GM12878 (cell line): ENCODE measurements around the gene TBC1D30. TPM values are rescaled to one million over a fixed set of nuclear protein-coding genes. Genes with fewer than 3 reads are reported as not detected.
A peak's percentile ranks its signal among the peaks of the same experiment; 100 is the strongest.

Experiments used
- ATF7 ChIP-seq: fragments of 450-650 bp; IDR thresholded peaks from 2 replicates; pipeline ENCODE4 v1.6.1; 2016; ENCODE audit warnings: low read depth, mild to moderate bottlenecking
- CBFB ChIP-seq: IDR thresholded peaks from 2 replicates; pipeline ENCODE4 v1.6.1; 2016; ENCODE audit warnings: antibody characterized with exemption, low read depth
- CREB1 ChIP-seq: IDR thresholded peaks from 2 replicates; pipeline ENCODE4 v1.6.1; 2012; ENCODE audit warnings: low read depth, mild to moderate bottlenecking, inconsistent platforms
- DPF2 ChIP-seq: fragments of 450-650 bp; IDR thresholded peaks from 2 replicates; pipeline ENCODE4 v1.6.1; 2017; ENCODE audit warnings: mild to moderate bottlenecking
- GABPA ChIP-seq: IDR thresholded peaks from 2 replicates; pipeline ENCODE4 v1.6.1; 2014; ENCODE audit warnings: antibody characterized with exemption, low read depth, mild to moderate bottlenecking, inconsistent platforms
- HDAC2 ChIP-seq: fragments of 200-600 bp; sonication (generic); IDR thresholded peaks from 2 replicates; pipeline ENCODE4 v1.6.1; 2017
- IKZF2 ChIP-seq, 2 experiments: fragments of 450-650 bp; IDR thresholded peaks; 2 replicates each; pipeline ENCODE4 v1.6.1; 2017; ENCODE audit warnings: mild to moderate bottlenecking in 2 of 2, moderate library complexity in 2 of 2
- IRF4 ChIP-seq: IDR thresholded peaks from 2 replicates; pipeline ENCODE4 v1.6.1; 2011; ENCODE audit warnings: low read depth, low read length
- JUNB ChIP-seq: IDR thresholded peaks from 2 replicates; pipeline ENCODE4 v1.6.1; 2016; ENCODE audit warnings: antibody characterized with exemption, mild to moderate bottlenecking
- NR2C2 ChIP-seq: IDR thresholded peaks from 2 replicates; pipeline ENCODE4 v1.6.1; 2011; ENCODE audit warnings: borderline replicate concordance, low read depth; ENCODE audit not compliant: control insufficient read depth, insufficient read length
- PML ChIP-seq: IDR thresholded peaks from 2 replicates; pipeline ENCODE4 v1.6.1; 2012; ENCODE audit warnings: low read length, inconsistent platforms
- SIN3A ChIP-seq: IDR thresholded peaks from 2 replicates; pipeline ENCODE4 v1.6.1; 2012; ENCODE audit warnings: low read depth, low read length, improper control_type of control experiment
- TCF3 ChIP-seq: IDR thresholded peaks from 2 replicates; pipeline ENCODE4 v1.6.1; 2012; ENCODE audit warnings: low read depth, mild to moderate bottlenecking, low read length, borderline replicate concordance; ENCODE audit not compliant: insufficient read depth
- WRNIP1 ChIP-seq: IDR thresholded peaks from 2 replicates; pipeline ENCODE4 v1.6.1; 2011; ENCODE audit warnings: low read depth, low read length, improper control_type of control experiment, borderline replicate concordance
- YY1 ChIP-seq: IDR thresholded peaks from 2 replicates; pipeline ENCODE4 v1.6.1; 2011; ENCODE audit warnings: low read depth, mild to moderate bottlenecking, low read length
- ZBED1 ChIP-seq: IDR thresholded peaks from 2 replicates; pipeline ENCODE4 v1.6.1; 2016; ENCODE audit warnings: borderline replicate concordance
- polyA plus RNA-seq, 11 experiments: library from polyadenylated mRNA; depleted of rRNA in 4 of 11; unstranded in 6 of 11; stranded (reverse) in 5 of 11; fragments of >200 nt; fragmentation: Nextera tagmentation in 4 of 11; fragmentation: Illumina TruSeq in 1 of 11; extraction: Ambion mirVana in 4 of 11; extraction: Trizol in 1 of 11; gene quantifications; 1 replicate in 1 of 11; 2 replicates in 10 of 11; pipeline versions ENCODE4 v1.2.1 to v1.2.3, GENCODE V29; 2011 to 2016; ENCODE audit warnings: inconsistent platforms in 2 of 11, missing spikeins in 2 of 11, low read depth in 1 of 11
- total RNA-seq, 4 experiments: library from RNA; depleted of rRNA in 3 of 4; stranded (reverse); fragments of >200 nt in 3 of 4; fragmentation: Illumina TruSeq in 1 of 4; extraction: Trizol in 1 of 4; gene quantifications; 2 replicates each; pipeline versions ENCODE4 v1.2.1 to v1.2.3, GENCODE V29; 2013 to 2021
- TF ChIP-seq, protein P1 (sequence below): IDR thresholded peaks from 2 replicates; pipeline ENCODE4 v1.6.1; 2012; ENCODE audit warnings: mild to moderate bottlenecking, low read depth, low read length
- TF ChIP-seq, protein P2 (sequence below): IDR thresholded peaks from 2 replicates; pipeline ENCODE4 v1.6.1; 2012; ENCODE audit warnings: low read length, inconsistent platforms
- TF ChIP-seq, protein P3 (sequence below): fragments of 450-650 bp; IDR thresholded peaks from 2 replicates; pipeline ENCODE4 v1.6.1; 2017; ENCODE audit warnings: low read depth, mild to moderate bottlenecking, moderate library complexity
- TF ChIP-seq, protein P4 (sequence below): fragments of 450-650 bp; conservative IDR thresholded peaks from 2 replicates; pipeline ENCODE4 v1.6.1; 2017; ENCODE audit warnings: mild to moderate bottlenecking, moderate library complexity
- TF ChIP-seq, protein P5 (sequence below): fragments of 450-650 bp; IDR thresholded peaks from 2 replicates; pipeline ENCODE4 v1.6.1; 2017; ENCODE audit warnings: borderline replicate concordance

Gene TBC1D30
- total and polyA plus RNA-seq, 10 of the 15 experiments (the other 5 are each of a cell fraction or from before 2014, with no cell fraction given) = 1.2 to 23.3 (median 11.1) TPM

DNA sequence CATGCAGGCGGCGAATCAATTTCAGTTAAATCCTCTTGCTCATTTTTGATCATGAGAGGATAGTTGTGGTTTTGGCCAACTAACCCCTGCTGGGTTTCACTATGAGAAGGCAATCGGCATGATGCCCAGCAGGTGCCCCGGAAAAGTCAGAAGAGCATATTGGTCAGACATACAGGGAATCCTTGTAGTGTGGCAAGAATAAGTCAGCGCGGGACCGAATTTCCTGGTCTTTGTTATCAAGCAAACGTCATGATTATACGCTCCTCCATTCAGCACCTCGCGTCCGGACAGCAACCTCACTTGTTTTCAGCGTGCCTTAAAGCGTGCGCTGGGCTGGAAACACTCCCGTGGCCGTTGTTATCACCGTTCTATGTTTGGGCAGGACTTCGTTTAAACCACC, 1.8 kb downstream of the TBC1D30 start (continued):
- TF ChIP-seq, protein P1, sequence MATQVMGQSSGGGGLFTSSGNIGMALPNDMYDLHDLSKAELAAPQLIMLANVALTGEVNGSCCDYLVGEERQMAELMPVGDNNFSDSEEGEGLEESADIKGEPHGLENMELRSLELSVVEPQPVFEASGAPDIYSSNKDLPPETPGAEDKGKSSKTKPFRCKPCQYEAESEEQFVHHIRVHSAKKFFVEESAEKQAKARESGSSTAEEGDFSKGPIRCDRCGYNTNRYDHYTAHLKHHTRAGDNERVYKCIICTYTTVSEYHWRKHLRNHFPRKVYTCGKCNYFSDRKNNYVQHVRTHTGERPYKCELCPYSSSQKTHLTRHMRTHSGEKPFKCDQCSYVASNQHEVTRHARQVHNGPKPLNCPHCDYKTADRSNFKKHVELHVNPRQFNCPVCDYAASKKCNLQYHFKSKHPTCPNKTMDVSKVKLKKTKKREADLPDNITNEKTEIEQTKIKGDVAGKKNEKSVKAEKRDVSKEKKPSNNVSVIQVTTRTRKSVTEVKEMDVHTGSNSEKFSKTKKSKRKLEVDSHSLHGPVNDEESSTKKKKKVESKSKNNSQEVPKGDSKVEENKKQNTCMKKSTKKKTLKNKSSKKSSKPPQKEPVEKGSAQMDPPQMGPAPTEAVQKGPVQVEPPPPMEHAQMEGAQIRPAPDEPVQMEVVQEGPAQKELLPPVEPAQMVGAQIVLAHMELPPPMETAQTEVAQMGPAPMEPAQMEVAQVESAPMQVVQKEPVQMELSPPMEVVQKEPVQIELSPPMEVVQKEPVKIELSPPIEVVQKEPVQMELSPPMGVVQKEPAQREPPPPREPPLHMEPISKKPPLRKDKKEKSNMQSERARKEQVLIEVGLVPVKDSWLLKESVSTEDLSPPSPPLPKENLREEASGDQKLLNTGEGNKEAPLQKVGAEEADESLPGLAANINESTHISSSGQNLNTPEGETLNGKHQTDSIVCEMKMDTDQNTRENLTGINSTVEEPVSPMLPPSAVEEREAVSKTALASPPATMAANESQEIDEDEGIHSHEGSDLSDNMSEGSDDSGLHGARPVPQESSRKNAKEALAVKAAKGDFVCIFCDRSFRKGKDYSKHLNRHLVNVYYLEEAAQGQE = peak; percentile 99
- TF ChIP-seq SIN3A = peak; percentile 96
- TF ChIP-seq, protein P2, sequence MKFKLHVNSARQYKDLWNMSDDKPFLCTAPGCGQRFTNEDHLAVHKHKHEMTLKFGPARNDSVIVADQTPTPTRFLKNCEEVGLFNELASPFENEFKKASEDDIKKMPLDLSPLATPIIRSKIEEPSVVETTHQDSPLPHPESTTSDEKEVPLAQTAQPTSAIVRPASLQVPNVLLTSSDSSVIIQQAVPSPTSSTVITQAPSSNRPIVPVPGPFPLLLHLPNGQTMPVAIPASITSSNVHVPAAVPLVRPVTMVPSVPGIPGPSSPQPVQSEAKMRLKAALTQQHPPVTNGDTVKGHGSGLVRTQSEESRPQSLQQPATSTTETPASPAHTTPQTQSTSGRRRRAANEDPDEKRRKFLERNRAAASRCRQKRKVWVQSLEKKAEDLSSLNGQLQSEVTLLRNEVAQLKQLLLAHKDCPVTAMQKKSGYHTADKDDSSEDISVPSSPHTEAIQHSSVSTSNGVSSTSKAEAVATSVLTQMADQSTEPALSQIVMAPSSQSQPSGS = peak; percentile 45; the same call in 1 of the 2 replicates
- 0 out of 2 replicates have a peak, but pooled peaks have one; percentile 17 for TF ChIP-seq DPF2
- TF ChIP-seq IRF4 = peak; percentile 62; the same call in 1 of the 2 replicates
- TF ChIP-seq CREB1 = peak; percentile 71
- peak; percentile 63 for TF ChIP-seq CBFB
- no peak for TF ChIP-seq PML
- TF ChIP-seq, protein P3, sequence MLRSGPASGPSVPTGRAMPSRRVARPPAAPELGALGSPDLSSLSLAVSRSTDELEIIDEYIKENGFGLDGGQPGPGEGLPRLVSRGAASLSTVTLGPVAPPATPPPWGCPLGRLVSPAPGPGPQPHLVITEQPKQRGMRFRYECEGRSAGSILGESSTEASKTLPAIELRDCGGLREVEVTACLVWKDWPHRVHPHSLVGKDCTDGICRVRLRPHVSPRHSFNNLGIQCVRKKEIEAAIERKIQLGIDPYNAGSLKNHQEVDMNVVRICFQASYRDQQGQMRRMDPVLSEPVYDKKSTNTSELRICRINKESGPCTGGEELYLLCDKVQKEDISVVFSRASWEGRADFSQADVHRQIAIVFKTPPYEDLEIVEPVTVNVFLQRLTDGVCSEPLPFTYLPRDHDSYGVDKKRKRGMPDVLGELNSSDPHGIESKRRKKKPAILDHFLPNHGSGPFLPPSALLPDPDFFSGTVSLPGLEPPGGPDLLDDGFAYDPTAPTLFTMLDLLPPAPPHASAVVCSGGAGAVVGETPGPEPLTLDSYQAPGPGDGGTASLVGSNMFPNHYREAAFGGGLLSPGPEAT = no peak
- peak; percentile 29; the same call in 1 of the 2 replicates for TF ChIP-seq GABPA
- peak; percentile 58; the same call in 1 of the 2 replicates for TF ChIP-seq ZBED1
- peak; percentile 75 for TF ChIP-seq YY1
- peak; percentile 55 for TF ChIP-seq JUNB
- TF ChIP-seq TCF3 = 0 out of 2 replicates have a peak, but pooled peaks have one; percentile 13
- TF ChIP-seq IKZF2 (IDR thresholded peaks at IDR 0.05) = 0 out of 4 replicates have a peak, but pooled peaks of 1 of the 2 experiments have one; percentile 8
- peak; percentile 93 for TF ChIP-seq HDAC2
- 0 out of 2 replicates have a peak, but pooled peaks have one; percentile 66 for TF ChIP-seq WRNIP1
- TF ChIP-seq, protein P4, sequence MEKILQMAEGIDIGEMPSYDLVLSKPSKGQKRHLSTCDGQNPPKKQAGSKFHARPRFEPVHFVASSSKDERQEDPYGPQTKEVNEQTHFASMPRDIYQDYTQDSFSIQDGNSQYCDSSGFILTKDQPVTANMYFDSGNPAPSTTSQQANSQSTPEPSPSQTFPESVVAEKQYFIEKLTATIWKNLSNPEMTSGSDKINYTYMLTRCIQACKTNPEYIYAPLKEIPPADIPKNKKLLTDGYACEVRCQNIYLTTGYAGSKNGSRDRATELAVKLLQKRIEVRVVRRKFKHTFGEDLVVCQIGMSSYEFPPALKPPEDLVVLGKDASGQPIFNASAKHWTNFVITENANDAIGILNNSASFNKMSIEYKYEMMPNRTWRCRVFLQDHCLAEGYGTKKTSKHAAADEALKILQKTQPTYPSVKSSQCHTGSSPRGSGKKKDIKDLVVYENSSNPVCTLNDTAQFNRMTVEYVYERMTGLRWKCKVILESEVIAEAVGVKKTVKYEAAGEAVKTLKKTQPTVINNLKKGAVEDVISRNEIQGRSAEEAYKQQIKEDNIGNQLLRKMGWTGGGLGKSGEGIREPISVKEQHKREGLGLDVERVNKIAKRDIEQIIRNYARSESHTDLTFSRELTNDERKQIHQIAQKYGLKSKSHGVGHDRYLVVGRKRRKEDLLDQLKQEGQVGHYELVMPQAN = peak; percentile 75
- TF ChIP-seq ATF7 = peak; percentile 67
- TF ChIP-seq NR2C2 = no peak
- TF ChIP-seq, protein P5, sequence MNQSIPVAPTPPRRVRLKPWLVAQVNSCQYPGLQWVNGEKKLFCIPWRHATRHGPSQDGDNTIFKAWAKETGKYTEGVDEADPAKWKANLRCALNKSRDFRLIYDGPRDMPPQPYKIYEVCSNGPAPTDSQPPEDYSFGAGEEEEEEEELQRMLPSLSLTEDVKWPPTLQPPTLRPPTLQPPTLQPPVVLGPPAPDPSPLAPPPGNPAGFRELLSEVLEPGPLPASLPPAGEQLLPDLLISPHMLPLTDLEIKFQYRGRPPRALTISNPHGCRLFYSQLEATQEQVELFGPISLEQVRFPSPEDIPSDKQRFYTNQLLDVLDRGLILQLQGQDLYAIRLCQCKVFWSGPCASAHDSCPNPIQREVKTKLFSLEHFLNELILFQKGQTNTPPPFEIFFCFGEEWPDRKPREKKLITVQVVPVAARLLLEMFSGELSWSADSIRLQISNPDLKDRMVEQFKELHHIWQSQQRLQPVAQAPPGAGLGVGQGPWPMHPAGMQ = no peak
